Measurements from ENCODE around the gene ZNF581. TPM values are rescaled to one million over a fixed set of nuclear protein-coding genes. Genes with fewer than 3 reads are reported as not detected.
A peak's percentile ranks its signal among the peaks of the same experiment; 100 is the strongest.

ZNF581 gene
- total RNA-seq, 2 donors from 2014 or later: 16.0 to 20.3 TPM

GRCh38 chr19:55671054-55671378 lies 27.6 kb downstream of the ZNF581 start:
- Histone ChIP-seq H3K36me3 (peaks cover 19% of the 10 kb centered on the region), H3K27ac (no peak overlapping the region), H3K4me1 (peaks cover 3% of the 10 kb centered on the region)

DNA sequence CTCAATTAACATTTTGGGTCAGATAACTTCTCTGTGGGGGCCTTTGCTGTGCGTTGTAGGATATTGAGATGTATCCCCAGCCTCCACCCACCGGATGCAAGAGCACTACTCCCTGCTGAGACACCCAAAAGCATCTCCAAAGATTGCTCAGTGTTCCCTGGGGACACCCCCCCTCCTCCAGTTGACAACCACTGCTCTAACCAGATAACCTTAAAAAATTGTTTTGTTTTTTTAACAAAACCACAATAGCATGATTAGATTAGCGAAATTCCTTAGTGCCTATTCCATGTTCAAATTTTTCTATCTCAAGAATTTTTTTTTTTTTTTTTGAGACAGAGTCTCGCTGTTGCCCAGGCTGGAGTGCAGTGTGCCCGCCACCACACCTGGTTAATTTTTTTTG lies 29.0 kb downstream of the ZNF581 start:
- Histone ChIP-seq H3K9ac (ENCODE audit: low read depth in 2 of 2, low read length in 2 of 2) (no peak overlapping the region), H3K4me3 (no peak overlapping the region), H3K9me3 (no peaks in the 10 kb centered on the region), H3K27ac (no peak overlapping the region), H3K27me3 (no peaks in the 10 kb centered on the region), H3K36me3 (peaks cover 19% of the 10 kb centered on the region), H3K4me1 (peaks cover 13% of the 10 kb centered on the region)
- no peak for DNase-seq
- intact Hi-C loops (cut with DNase I): no loop called here
- TF ChIP-seq, protein P1, sequence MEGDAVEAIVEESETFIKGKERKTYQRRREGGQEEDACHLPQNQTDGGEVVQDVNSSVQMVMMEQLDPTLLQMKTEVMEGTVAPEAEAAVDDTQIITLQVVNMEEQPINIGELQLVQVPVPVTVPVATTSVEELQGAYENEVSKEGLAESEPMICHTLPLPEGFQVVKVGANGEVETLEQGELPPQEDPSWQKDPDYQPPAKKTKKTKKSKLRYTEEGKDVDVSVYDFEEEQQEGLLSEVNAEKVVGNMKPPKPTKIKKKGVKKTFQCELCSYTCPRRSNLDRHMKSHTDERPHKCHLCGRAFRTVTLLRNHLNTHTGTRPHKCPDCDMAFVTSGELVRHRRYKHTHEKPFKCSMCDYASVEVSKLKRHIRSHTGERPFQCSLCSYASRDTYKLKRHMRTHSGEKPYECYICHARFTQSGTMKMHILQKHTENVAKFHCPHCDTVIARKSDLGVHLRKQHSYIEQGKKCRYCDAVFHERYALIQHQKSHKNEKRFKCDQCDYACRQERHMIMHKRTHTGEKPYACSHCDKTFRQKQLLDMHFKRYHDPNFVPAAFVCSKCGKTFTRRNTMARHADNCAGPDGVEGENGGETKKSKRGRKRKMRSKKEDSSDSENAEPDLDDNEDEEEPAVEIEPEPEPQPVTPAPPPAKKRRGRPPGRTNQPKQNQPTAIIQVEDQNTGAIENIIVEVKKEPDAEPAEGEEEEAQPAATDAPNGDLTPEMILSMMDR (IDR thresholded peaks at IDR 0.05): no peak

More at GRCh38 chr19:55671054-55671378, 27.6 kb downstream of the ZNF581 start:
- H3K9me3 ChIP-seq: no peaks in the 10 kb centered on the region
- no peak overlapping the region for H3K4me3 ChIP-seq
- no peaks in the 10 kb centered on the region for H3K27me3 ChIP-seq
- DNase-seq: no peak
- TF ChIP-seq, protein P1 (IDR thresholded peaks at IDR 0.05): no peak
- H3K9ac ChIP-seq (ENCODE audit: low read depth in 2 of 2, low read length in 2 of 2): no peak overlapping the region
- intact Hi-C loops (cut with DNase I): no loop called here

DNA sequence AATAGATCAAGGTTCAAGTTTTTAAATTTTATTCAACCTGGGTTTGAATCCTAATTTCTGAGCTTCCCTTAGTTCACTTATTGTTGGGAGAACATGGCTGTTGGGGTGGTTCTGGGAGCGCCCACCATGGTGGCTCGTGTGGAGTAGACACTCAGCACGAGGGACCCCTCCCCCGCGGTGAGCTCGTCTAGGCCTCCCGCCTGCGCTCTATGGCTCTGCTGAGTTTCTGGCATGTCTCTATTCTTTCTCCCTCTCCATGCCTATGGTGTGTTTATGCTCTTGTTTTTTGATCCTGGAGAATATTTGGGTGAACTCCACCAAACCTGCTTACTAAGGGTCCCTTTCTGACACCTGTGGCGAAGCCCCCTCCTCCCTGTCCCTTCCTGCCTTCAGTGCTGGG lies 30.0 kb downstream of the ZNF581 start:
- Histone ChIP-seq H3K9ac (ENCODE audit: low read depth in 2 of 2, low read length in 2 of 2) (no peak overlapping the region), H3K27ac (no peak overlapping the region)

GRCh38 chr19:55673889-55674288 lies 30.4 kb downstream of the ZNF581 start:
- Histone ChIP-seq H3K4me1 (peaks cover 26% of the 10 kb centered on the region), H3K9ac (ENCODE audit: low read depth in 2 of 2, low read length in 2 of 2) (no peak overlapping the region), H3K4me3 (no peak overlapping the region), H3K36me3 (peaks cover 11% of the 10 kb centered on the region), H3K9me3 (no peaks in the 10 kb centered on the region), H3K27me3 (no peaks in the 10 kb centered on the region), H3K27ac (no peak overlapping the region)
- intact Hi-C loops (cut with DNase I): no loop called here
- TF ChIP-seq, protein P1 (IDR thresholded peaks at IDR 0.05): no peak
- DNase-seq: no peak

More for the DNA sequence above, 30.0 kb downstream of the ZNF581 start:
- H3K36me3 ChIP-seq: peaks cover 15% of the 10 kb centered on the region
- intact Hi-C loops (cut with DNase I): no loop called here
- H3K4me3 ChIP-seq: no peak overlapping the region
- peaks cover 23% of the 10 kb centered on the region for H3K4me1 ChIP-seq
- TF ChIP-seq, protein P1 (IDR thresholded peaks at IDR 0.05): no peak
- H3K9me3 ChIP-seq: no peaks in the 10 kb centered on the region
- DNase-seq: no peak
- no peaks in the 10 kb centered on the region for H3K27me3 ChIP-seq

- intact Hi-C loops (cut with DNase I): no loop called here
- peaks cover 6% of the 10 kb centered on the region for H3K36me3 ChIP-seq
- TF ChIP-seq, protein P1 (IDR thresholded peaks at IDR 0.05): no peak
- peaks cover 26% of the 10 kb centered on the region for H3K4me1 ChIP-seq
- no peaks in the 10 kb centered on the region for H3K9me3 ChIP-seq
- DNase-seq: no peak
- peak overlapping the region; percentile 48 to 63 for H3K9ac ChIP-seq (ENCODE audit: low read depth in 2 of 2, low read length in 2 of 2)
- no peaks in the 10 kb centered on the region for H3K27me3 ChIP-seq
- peak overlapping the region; percentile 80 for H3K27ac ChIP-seq
- peak overlapping the region; percentile 65 for H3K4me3 ChIP-seq
These were observed 31.0 kb downstream of the ZNF581 start for GRCh38 chr19:55674459-55674840.
